ENCODE measurements around the gene RUSC1. TPM values are rescaled to one million over a fixed set of nuclear protein-coding genes. Genes with fewer than 3 reads are reported as not detected.

The RUSC1 gene
- total RNA-seq, 2 donors from 2014 or later: 73.2 to 78.8 TPM

DNA sequence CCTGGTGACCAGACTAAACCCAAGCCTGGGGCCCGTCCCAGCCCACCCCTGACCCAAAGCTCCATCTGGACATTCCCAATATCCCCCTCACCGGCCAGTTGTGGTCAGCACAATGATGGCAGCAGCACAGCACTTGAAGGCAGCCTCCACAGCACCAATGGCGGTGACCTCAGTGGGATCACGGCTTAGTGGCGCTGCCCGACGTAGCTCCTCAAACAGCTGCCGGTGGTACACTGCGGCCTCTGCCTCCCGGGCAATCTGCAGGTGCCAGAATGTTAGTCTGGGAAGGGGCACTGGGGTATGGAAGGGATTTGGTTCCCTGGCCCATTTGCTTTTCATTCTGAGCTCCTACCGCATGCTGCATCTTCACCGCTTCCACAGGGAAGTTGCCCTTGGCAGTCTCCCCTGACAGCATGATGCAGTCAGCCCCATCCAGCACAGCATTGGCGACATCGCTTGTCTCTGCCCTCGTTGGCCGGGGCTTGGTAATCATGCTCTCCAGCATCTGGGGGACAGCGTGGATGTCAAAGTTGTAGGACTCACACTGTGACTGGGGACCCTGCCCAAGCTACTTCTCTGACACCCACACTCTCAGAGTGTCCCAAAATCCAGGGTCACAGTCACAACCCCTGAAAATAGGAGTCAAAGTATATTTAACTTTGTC lies 27.5 kb upstream of the RUSC1 start:
- ATAC-seq: no peak
- no peak for DNase-seq
- intact Hi-C loops (cut with DNase I, micrococcal nuclease): no loop called here

DNA sequence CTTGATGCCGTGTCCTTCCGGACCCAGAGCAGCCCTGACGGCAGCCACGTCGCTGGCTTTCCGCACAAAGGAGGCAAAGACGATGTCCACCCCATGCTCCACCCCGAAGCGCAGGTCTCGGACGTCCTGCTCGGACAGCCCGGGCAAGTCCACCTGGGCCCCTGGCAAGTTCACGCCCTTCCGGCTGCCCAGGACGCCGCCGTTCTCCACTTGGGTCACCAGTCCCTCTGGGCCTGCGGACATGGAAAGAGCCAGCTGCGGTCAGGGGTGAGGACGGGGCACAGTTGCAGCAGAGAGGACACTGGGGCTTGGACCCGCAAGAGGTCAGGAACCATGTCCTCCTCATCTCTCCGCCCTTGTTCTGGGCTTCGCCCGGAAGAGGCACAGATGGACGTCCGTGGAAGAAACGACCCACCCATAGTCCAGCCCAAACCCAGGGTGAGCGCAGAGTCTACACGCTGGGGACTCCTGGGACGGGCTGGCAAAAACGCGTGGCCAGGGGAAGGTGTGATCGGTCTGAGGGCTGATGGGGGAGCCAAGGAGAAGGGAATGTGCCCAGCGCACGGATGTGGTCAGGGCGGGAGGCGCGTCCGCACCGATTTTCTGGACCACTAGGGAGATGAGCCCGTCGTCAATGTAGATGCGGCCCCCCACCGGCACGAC lies 26.0 kb upstream of the RUSC1 start:
- no peak for DNase-seq
- no peak for ATAC-seq
- intact Hi-C loops (cut with DNase I, micrococcal nuclease): no loop called here

DNA sequence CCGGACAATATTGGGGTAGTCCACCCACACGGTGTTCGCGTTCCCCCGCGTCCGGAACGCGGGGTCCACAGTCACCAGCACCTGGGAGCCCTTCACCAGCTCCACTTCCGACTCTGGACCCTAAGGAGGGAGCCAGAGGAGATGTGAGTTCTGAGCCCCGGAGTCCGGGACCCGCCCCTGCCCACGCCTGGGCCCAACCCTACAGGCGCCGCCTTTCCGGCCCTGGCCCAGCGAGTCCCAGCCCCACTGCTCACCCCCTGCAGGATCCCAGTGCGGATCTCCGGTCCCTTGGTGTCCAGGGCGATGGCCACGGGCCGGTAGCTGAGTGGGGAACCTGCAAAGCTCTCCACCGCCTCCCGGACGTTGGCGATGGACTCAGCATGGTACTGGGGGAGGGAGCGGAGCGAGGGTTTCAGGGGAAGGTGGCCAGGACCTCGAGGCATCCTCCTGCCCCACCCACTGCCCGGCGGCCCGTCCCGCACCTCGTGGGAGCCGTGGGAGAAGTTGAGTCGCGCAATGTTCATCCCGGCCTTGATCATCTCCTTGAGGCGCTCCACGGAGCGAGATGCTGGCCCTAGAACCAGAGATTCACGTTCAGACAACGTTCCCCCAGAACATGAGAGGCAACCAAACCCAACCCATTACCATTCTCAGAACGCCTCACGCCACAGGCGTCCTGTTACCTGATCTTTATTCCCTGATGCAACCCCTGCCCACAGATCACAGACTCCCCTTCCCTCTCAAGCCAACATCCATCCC lies 25.3 kb upstream of the RUSC1 start:
- intact Hi-C loops (cut with DNase I, micrococcal nuclease): no loop called here
- DNase-seq (no peak), ATAC-seq (peak; percentile 68)

DNA sequence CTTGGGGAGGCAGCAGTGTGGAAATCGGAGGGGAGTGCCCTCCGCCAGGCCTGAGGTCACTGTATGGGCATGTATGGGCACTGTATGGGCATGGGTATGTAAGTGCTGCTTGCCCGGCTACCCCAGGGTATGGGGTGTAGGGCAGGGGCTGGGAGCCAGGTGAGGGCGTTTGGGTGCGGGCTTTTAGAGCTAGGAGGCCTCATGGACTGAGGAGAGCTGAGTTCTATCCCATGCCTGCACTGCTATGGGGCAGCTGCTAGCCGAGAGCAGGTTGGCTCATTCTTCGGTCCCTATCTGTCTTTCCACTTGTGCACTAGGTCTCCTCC lies 24.8 kb upstream of the RUSC1 start:
- ATAC-seq (no peak), DNase-seq (no peak)
- intact Hi-C loops (cut with DNase I, micrococcal nuclease): no loop called here

DNA sequence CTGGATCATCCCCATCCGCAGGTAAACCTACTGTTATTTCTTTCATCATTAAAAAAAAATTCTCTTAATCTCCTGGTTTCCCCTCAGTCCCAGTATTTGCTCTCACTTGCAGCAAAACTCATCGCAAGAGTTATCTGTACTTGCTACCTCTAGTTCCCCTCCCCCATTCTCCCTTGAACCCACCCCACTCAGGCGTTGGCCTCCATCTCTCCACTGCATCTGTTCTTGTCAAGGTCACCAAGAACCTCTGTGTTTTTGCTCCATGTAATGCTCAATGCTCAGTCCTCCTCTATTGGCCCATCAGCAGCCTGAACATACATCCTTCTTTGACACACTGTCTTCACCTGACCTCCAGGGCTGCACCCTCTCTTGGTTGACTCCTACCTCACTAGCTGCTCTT lies 24.0 kb upstream of the RUSC1 start:
- intact Hi-C loops (cut with DNase I, micrococcal nuclease): no loop called here
- ATAC-seq (no peak), DNase-seq (no peak)

GRCh38 chr1:155297384-155297783 lies 23.3 kb upstream of the RUSC1 start:
- DNase-seq (no peak), ATAC-seq (no peak)
- intact Hi-C loops (cut with DNase I, micrococcal nuclease): no loop called here

DNA sequence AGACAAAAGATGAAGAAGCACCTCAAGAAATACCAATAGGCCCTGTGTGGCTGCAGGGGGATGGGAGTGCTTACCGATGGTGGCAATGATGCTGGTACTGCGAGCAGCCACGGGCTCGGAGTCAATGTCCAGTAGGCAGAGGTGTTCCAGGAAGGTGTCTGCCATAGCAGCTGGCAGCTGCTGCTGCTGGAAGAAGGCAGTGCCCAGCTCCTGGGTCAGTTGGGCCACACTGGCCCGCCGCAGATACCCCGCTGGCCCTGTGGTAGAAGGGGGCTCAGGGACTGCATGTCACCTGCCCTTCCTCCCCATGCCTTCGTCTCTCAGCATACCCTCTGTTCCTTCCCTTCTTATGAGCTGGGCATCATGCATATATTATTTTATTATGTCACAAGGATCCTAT lies 20.7 kb upstream of the RUSC1 start:
- DNase-seq (no peak), ATAC-seq (no peak)
- intact Hi-C loops (cut with DNase I, micrococcal nuclease): no loop called here

- ATAC-seq (peak; percentile 89), DNase-seq (peak in 1 of 2 donors; percentile 40)
- intact Hi-C loops (cut with DNase I, micrococcal nuclease): no loop called here
Observed at GRCh38 chr1:155300553-155301329, 20.0 kb upstream of the RUSC1 start.

DNA sequence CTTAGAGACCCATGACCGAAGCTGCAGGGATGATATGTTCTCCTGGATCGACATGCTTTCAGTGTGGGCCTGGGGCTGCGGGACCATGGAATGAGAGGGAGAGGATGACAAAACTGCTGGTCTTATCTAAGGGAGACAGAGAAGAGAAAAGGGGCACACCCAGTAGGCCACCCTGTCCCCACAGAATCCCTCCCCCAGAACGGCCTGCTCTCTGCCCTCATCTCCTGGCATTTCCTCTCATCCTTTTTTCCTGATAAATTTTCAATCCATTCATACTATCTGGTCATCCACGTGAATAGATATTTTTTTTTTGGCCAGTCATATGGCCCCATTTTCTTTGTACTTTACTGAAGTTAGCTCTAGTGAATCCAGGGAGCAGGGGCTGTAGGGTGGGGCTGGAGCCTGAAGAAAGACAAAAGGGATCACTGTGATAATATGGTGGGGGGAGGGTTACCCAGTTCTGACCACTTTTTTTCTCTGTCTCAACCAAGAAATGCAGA lies 19.3 kb upstream of the RUSC1 start, which contains the start of gene PKLR:
Gene PKLR, minus strand, starts transcription at position 97 of the 500 bp plus-strand sequence. Its CDS starts 43 bp downstream, at position 54.
- DNase-seq (no peak), ATAC-seq (no peak)
- intact Hi-C loops (cut with DNase I, micrococcal nuclease): no loop called here

DNA sequence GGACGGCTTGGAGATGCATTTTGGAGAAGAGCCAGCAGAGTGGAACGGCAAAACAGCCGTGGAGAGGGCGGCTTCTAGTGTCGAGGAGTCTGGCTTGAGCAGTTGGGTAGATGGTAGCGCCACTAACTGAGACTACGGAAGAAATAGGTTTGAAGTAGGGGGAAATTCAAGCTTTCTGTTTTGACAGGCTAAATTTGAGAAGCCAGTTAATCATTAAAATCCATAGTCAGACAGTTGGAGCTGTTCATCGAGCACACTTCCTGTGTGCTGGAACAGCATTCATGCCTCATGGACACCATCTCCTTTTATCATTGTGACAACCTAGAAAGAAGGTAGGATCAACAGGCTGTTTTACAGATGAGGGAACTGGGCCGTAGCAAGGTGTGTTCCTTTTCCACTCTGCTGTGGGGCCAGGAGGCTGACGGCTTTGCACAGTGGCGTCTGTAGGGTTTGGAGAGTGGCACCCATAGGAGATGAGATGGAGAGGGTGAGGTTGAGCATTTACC lies 16.1 kb upstream of the RUSC1 start:
- intact Hi-C loops (cut with DNase I, micrococcal nuclease): no loop called here
- ATAC-seq: no peak
- no peak for DNase-seq

GRCh38 chr1:155305881-155306391 lies 14.8 kb upstream of the RUSC1 start:
- no peak for ATAC-seq
- no peak for DNase-seq
- intact Hi-C loops (cut with DNase I, micrococcal nuclease): no loop called here

DNA sequence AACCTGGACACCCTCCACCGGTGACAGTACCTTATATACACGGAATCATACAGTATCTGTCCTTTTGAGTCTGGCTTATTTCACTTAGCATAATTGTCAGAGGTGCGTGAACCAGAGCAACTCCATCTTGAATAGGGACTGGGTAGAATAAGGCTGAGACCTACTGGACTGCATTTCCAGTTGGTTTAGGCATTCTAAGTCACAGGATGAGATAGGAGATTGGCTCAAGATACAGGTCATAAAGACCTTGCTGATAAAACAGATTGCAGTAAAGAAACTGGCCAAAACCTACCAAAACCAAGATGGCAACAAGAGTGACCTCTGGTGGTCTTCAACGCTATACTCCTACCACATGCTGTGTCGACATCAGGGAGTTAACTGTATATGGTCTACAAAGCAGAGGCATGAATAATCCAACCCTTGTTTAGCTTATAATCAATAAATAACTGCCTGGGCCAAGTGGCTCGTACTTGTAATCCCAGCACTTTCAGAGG lies 13.4 kb upstream of the RUSC1 start:
- DNase-seq (no peak), ATAC-seq (no peak)
- intact Hi-C loops (cut with DNase I, micrococcal nuclease): no loop called here

GRCh38 chr1:155308493-155309422 lies 11.9 kb upstream of the RUSC1 start, which contains the start of gene FDPS:
TSS of gene FDPS (plus strand) at chr1:155308866. CDS start at chr1:155309790, 924 bp downstream.
- intact Hi-C loops (cut with DNase I, micrococcal nuclease): no loop called here
- ATAC-seq: peak; percentile 94
- DNase-seq: peak; percentile 97 to 99

- intact Hi-C loops (cut with DNase I, micrococcal nuclease): no loop called here
- peak; percentile 29 for ATAC-seq
- peak; percentile 46 to 69 for DNase-seq
Observed at GRCh38 chr1:155309423-155310021, 11.2 kb upstream of the RUSC1 start.

- intact Hi-C loops (cut with DNase I, micrococcal nuclease): no loop called here
- DNase-seq: no peak
- no peak for ATAC-seq
Observed at GRCh38 chr1:155313261-155313660, 7.4 kb upstream of the RUSC1 start.

GRCh38 chr1:155316922-155317321 lies 3.8 kb upstream of the RUSC1 start:
- ATAC-seq (peak; percentile 60), DNase-seq (no peak)
- intact Hi-C loops (cut with DNase I, micrococcal nuclease): no loop called here

- DNase-seq: no peak
- ATAC-seq: no peak
- intact Hi-C loops (cut with DNase I, micrococcal nuclease): no loop called here
Observed at GRCh38 chr1:155318082-155318481, 2.6 kb upstream of the RUSC1 start.

Data from left colon (tissue), 2 donors.